ENCODE results near the gene NCBP3. TPM values are rescaled to one million over a fixed set of nuclear protein-coding genes. Genes with fewer than 3 reads are reported as not detected.

NCBP3 gene
- total and polyA plus RNA-seq, 2 of the 4 experiments (the other 2 are of a cell fraction), result 10.8 to 13.5 TPM

DNA sequence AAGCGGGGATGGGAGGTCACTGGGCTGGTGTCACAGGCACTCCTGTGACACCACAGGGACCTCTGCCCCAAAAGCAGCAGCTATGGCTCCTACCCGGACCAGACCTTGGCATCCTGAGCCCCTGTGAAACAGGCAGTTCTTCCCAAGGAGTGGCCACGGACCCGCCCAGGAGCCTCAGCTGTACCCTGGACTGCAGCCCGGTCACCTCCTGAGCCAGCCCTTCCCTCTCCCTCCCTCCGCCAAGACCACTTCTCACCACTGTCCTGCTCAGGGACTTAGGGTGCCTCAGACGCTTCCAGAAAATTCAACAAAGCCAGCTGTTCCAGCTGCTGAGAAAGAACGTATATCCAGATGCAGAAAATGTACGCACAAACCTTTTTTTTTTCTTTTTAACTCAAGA is 13.9 kb upstream of the NCBP3 start:
- Histone ChIP-seq H4K8ac (ENCODE audit: low read depth in 2 of 2, low read length in 2 of 2) (no peak overlapping the region), H3K4ac (ENCODE audit: low read depth, low read length) (no peak overlapping the region), H3K79me1 (ENCODE audit: low read depth in 1 of 2, low read length in 2 of 2) (no peaks in the 10 kb centered on the region), H3K9me1 (ENCODE audit: insufficient read depth, low read length) (no peaks in the 10 kb centered on the region), H2AK9ac (replicated peaks; ENCODE audit: low read depth, low read length, poor library complexity) (peak overlapping the region; percentile 9), H2AK5ac (ENCODE audit: low read depth, low read length) (no peak overlapping the region), H2BK20ac (ENCODE audit: low read depth, low read length) (no peak overlapping the region), H3K9ac (ENCODE audit: low read depth, low read length) (no peak overlapping the region), H4K5ac (ENCODE audit: low read depth, low read length) (no peak overlapping the region), H3K18ac (ENCODE audit: low read depth, low read length) (no peak overlapping the region), H3K23ac (ENCODE audit: low read depth, low read length) (no peak overlapping the region), H3K56ac (ENCODE audit: extremely low read depth, insufficient read depth, low read length) (no peak overlapping the region), H4K91ac (ENCODE audit: insufficient read depth, low read depth, low read length) (no peak overlapping the region), H3K4me2 (ENCODE audit: low read depth, low read length) (no peak overlapping the region), H2BK5ac (ENCODE audit: low read depth, low read length, poor library complexity, severe bottlenecking) (no peak overlapping the region), H2BK15ac (ENCODE audit: low read depth, low read length) (no peak overlapping the region), H3K9me3 (ENCODE audit: control insufficient read depth, insufficient read depth, low read length) (no peaks in the 10 kb centered on the region), H3K14ac (replicated peaks; ENCODE audit: low read depth, low read length) (no peak overlapping the region), H3K4me3 (ENCODE audit: insufficient read depth, low read depth, low read length) (no peak overlapping the region), H4K20me1 (ENCODE audit: insufficient read depth, low read length) (no peaks in the 10 kb centered on the region), H2BK120ac (ENCODE audit: low read depth, low read length) (no peak overlapping the region), H3K36me3 (ENCODE audit: control insufficient read depth, insufficient read depth, low read length) (peaks cover 8% of the 10 kb centered on the region), H3K4me1 (ENCODE audit: control insufficient read depth, insufficient read depth, low read length) (no peaks in the 10 kb centered on the region), H3K27me3 (ENCODE audit: control insufficient read depth, insufficient read depth, low read length) (no peaks in the 10 kb centered on the region), H2AFZ (replicated peaks; ENCODE audit: low read length, poor library complexity) (peak overlapping the region; percentile 21), H3K27ac (ENCODE audit: insufficient read depth, low read length) (no peak overlapping the region)
- WGBS, 2 experiments (ENCODE audit: extremely low coverage in 2 of 2, insufficient read length in 1 of 2), result 46% methylated on average over 3 of the region's 9 CpGs; no CpG with 5 or more reads in 1 of the 2 experiments
- in situ Hi-C loops (cut with MboI; ENCODE audit: low sequenced_read_pairs) (no loop called here), dilution Hi-C loops (cut with HindIII; ENCODE audit: low sequenced_read_pairs, unreplicated experiment) (no loop called here), intact Hi-C loops (cut with micrococcal nuclease) (loop anchor here (10.0 kb wide), 1 partner anchor 215 kb away; no protein-coding TSS in a partner anchor)
- POLR2A ChIA-PET (ENCODE audit: unreplicated experiment), result no interaction called here
- ATAC-seq (ENCODE audit: low read depth), result no peak
- no peak for DNase-seq
- TF ChIP-seq, protein P1, sequence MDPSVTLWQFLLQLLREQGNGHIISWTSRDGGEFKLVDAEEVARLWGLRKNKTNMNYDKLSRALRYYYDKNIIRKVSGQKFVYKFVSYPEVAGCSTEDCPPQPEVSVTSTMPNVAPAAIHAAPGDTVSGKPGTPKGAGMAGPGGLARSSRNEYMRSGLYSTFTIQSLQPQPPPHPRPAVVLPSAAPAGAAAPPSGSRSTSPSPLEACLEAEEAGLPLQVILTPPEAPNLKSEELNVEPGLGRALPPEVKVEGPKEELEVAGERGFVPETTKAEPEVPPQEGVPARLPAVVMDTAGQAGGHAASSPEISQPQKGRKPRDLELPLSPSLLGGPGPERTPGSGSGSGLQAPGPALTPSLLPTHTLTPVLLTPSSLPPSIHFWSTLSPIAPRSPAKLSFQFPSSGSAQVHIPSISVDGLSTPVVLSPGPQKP (IDR thresholded peaks at IDR 0.05; ENCODE audit: borderline replicate concordance, low read depth, low read length), result no peak
- TF ChIP-seq POLR2A (IDR thresholded peaks at IDR 0.05; ENCODE audit: low read depth, low read length), result no peak
- no peak for TF ChIP-seq RCOR1 (IDR thresholded peaks at IDR 0.05; ENCODE audit: insufficient replicate concordance, low read length)
- TF ChIP-seq MAFK (IDR thresholded peaks at IDR 0.05; ENCODE audit: low read depth, low read length), result no peak
- TF ChIP-seq SMC3 (IDR thresholded peaks at IDR 0.05; ENCODE audit: low read depth, low read length), result no peak
- TF ChIP-seq CTCF (conservative IDR thresholded peaks at IDR 0.05; ENCODE audit: low read depth, low read length), result no peak
- TF ChIP-seq CHD1 (IDR thresholded peaks at IDR 0.05; ENCODE audit: low read depth, low read length), result no peak
- TF ChIP-seq RFX5 (IDR thresholded peaks at IDR 0.05; ENCODE audit: low read depth, low read length), result no peak
- no peak for TF ChIP-seq NFE2L2 (IDR thresholded peaks at IDR 0.05; ENCODE audit: low read depth, low read length)
- TF ChIP-seq, protein P2, sequence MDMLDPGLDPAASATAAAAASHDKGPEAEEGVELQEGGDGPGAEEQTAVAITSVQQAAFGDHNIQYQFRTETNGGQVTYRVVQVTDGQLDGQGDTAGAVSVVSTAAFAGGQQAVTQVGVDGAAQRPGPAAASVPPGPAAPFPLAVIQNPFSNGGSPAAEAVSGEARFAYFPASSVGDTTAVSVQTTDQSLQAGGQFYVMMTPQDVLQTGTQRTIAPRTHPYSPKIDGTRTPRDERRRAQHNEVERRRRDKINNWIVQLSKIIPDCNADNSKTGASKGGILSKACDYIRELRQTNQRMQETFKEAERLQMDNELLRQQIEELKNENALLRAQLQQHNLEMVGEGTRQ (IDR thresholded peaks at IDR 0.05; ENCODE audit: low read depth, low read length), result no peak
- no peak for TF ChIP-seq FOS (IDR thresholded peaks at IDR 0.05; ENCODE audit: low read depth, low read length)
- TF ChIP-seq CEBPB (IDR thresholded peaks at IDR 0.05; ENCODE audit: low read depth, low read length), result no peak
- no peak for TF ChIP-seq MXI1 (IDR thresholded peaks at IDR 0.05; ENCODE audit: borderline replicate concordance, low read depth, low read length)
- no peak for TF ChIP-seq BHLHE40 (IDR thresholded peaks at IDR 0.05; ENCODE audit: low read depth, low read length)
- TF ChIP-seq MAZ (IDR thresholded peaks at IDR 0.05; ENCODE audit: borderline replicate concordance, low read depth, low read length), result no peak
- TF ChIP-seq RAD21 (IDR thresholded peaks at IDR 0.05; ENCODE audit: low read length), result no peak
- BruUV-seq (replicated peaks), result no TSS peak
- CTCF ChIA-PET, result interaction anchor here (1.2 kb wide), 1 partner anchor 14 kb away, joined by 3 read pairs; the partner anchor contains the start of gene NCBP3

All from IMR-90 (cell line).